Endometrium (tissue), 2 donors: ENCODE results near the gene SGTA.
"Not testable (repeated sequence)": the region's sequence is repeated elsewhere in the genome, so short reads cannot be mapped to it uniquely, and the experiment has no call there.

Source experiments
- FAIRE-seq: peaks from 2 replicates; lab custom pipeline; 2012; peaks lifted over from hg19 to GRCh38; lab: Jason Lieb, UNC
- donor health status: control.
- donor health status: control.

Gene SGTA, protein sequence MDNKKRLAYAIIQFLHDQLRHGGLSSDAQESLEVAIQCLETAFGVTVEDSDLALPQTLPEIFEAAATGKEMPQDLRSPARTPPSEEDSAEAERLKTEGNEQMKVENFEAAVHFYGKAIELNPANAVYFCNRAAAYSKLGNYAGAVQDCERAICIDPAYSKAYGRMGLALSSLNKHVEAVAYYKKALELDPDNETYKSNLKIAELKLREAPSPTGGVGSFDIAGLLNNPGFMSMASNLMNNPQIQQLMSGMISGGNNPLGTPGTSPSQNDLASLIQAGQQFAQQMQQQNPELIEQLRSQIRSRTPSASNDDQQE

GRCh38 chr19:2782936-2783780 lies at the start of gene SGTA:
SGTA (minus strand) TSS chr19:2783273; CDS start chr19:2769068, 14,205 bp downstream.
- peak; percentile 95 for FAIRE-seq

DNA sequence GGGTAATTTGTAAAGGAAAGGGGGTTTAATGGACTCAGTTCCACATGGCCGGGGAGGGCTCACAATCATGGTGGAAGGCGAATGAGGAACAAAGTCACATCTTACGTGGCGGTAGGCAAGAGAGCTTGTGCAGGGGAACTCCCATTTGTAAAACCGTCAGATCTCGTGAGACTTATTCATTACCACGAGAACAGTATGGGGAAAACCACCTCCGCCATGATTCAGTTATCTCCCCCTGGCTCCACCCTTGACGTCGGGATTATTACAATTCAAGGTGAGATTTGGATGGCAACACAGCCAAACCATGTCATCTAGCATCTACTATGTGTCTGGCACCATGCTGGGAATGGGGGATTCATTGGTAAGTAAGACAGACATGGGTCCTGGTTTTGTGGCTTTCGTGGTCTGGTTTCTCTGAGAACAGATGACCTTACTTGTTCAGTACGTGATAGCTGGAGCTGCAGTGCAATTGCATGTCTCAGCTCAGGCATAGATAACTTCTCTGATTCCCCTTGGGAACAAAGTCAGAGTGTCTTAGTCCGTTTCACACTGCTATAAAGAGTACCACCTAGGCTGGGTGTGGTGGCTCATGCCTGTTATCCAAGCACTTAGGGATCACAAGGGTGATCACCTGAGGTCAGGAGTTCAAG lies 44.9 kb upstream of the SGTA start:
- FAIRE-seq = no peak

DNA sequence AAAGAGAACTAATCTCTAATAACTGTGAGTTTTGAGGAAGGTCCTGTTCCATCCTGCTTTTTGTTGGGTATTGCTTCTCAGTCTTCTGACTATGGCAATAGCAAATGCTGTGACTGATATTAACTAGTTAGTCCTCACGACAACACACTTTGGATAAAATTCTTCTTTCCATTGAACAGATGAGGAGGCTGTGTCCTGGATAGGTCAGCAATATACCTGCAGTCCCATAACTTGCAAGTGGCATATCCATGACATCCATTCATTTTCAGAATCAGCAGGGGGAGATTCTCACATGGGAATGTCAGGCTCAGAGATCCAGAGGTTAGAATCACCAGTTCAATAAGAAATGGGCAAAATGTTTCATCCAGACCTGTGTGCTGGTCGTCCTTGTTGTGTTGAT lies 43.9 kb upstream of the SGTA start:
- FAIRE-seq = no peak

DNA sequence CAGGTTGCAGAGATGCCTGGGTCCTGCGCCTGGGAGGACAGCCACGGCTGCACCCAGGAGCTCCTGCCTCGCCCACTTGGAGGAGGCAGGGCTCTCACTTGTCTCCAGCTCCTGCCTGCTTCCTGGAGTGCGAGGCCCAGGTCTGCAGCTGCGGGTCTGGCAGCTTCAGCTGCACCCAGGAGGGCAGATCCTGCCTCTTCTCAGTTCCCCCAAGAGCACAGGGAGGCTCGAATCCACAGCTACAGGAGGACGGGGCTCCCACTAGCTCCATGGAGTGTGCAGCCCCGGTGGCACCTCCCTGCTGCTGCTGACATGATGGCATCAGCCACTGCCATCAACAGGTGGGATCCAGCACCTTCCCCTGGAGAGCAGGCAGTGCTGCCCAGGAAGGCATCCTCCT lies 41.1 kb upstream of the SGTA start:
- no peak for FAIRE-seq

GRCh38 chr19:2823646-2824045 lies 40.6 kb upstream of the SGTA start:
- FAIRE-seq = no peak

GRCh38 chr19:2822846-2823245 lies 39.8 kb upstream of the SGTA start:
- no peak for FAIRE-seq

DNA sequence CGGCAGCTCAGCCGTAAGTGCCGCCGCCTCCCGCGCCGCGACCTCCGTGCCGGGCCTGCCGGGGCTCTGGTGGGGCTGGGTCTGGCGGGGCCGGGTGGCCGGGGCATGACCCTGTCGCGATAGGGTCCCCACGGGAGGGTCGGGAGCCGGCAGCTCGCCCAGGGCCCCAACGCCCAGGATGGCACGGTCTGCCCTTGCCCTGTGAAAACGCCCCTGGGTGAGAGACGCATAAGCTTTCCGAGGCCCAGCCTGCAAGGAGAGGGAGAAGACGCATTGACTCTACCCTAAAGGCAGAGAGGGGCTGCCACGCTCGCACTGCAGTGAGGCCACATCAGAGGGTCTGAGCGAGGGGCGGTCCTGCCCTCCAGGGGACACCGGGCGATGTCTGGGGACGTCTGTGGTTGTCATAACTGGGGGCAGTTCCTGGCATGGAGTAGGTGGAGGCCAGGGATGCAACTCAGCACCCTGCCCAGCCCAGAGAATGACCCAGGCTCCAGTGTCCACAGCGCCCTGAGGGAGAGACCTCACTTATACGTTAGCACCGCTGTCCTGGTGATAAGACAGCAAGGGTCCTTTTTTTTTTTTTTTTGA lies 37.1 kb upstream of the SGTA start:
- FAIRE-seq = no peak

DNA sequence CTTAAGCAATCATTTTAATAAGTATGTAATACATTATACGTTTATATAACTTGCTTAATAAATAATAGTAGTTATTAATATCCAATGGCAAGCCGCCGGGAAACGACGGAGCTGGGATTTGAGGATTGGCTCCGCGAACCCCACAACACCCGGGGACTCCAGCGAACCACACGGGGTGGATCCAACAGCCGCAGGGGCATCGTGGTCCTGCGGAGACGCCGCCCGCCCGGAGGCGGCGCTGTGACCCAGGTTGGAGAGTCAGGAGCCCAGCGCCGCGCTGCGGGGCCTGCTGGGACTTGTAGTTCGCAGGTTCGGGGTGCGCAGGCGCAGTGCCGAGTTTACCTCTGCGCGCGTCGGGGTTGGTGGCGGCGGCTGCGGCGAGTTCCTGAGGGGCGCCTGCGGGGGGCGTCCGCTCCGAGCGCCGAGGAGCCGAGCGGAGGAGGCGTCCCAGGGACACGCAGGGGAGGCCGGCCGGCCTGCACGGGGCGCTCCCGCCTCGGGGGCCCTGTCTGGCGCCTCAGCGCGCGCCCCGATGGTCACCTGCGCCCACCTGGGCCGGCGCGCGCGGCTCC lies 36.6 kb upstream of the SGTA start, which contains the start of gene ZNF554:
ZNF554 (plus strand) TSS at position 329 of the 572 bp plus-strand sequence; CDS start at position 533, 204 bp downstream.
- no peak for FAIRE-seq

GRCh38 chr19:2817237-2817829 lies 34.3 kb upstream of the SGTA start:
- FAIRE-seq = not testable (repeated sequence)

DNA sequence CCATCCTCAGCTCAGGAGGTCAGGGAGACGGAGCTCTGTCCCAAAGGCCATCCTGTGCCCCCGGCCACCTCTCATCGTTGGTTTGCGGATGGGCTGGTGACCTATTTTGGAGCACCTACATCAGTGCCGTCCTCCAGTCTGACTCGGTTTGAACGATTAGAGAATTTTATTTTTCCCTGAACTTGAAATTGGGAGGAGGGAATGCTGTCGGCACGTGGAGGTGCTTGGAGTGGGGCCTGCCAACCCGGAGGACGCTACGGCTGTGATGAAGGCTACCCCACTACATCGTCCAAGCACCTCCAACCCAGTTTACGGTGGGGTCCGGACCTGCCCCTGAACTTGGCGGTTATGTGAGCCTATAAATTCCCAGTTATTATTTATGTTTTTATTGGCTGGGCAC lies 33.6 kb upstream of the SGTA start:
- no peak for FAIRE-seq

GRCh38 chr19:2815923-2816322 lies 32.9 kb upstream of the SGTA start:
- no peak for FAIRE-seq

GRCh38 chr19:2815191-2815614 lies 32.1 kb upstream of the SGTA start:
- no peak for FAIRE-seq

GRCh38 chr19:2814426-2814825 lies 31.4 kb upstream of the SGTA start:
- FAIRE-seq = no peak

- no peak for FAIRE-seq
Observed at GRCh38 chr19:2813235-2814160, 30.4 kb upstream of the SGTA start.

GRCh38 chr19:2812414-2813234 lies 29.6 kb upstream of the SGTA start:
- no peak for FAIRE-seq

GRCh38 chr19:2811735-2812413 lies 28.8 kb upstream of the SGTA start:
- no peak for FAIRE-seq

DNA sequence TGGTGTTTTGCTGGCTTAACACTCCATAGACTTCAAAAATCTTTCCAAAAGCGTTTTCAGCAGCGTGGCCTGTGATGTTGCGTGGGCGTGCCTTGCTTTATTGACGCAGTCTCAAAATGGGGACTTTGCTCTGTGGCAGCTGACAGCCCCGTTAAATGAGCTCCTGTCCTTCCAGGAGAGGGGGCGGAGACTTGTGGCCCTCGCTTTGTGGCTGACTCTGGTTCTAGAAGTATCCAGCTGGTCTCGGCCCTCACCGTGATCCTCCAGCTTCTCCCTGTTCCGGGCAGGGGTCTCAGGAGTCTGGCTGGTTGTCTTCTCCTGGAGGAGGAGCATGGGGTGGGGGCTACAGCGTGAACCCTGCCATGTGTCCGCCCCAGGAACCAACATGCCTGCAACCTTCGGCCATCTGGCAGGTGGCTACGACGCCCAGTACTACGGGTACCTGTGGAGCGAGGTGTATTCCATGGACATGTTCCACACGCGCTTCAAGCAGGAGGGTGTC lies 28.2 kb upstream of the SGTA start:
- FAIRE-seq = no peak

- FAIRE-seq = no peak
Observed at GRCh38 chr19:2810141-2811091, 27.3 kb upstream of the SGTA start.
